HG03520 (cell line): ENCODE results near the gene PRKACA.
"Not testable (repeated sequence)": the region's sequence is repeated elsewhere in the genome, so short reads cannot be mapped to it uniquely, and the experiment has no call there.

ENCODE experiments used
- ATAC-seq: cut with Tn5 transposase; IDR thresholded peaks from one replicate; pipeline ENCODE4 v1.9.1; 2021; ENCODE audit warnings: mild to moderate bottlenecking, moderate library complexity; ENCODE audit not compliant: unreplicated experiment

PRKACA gene

DNA sequence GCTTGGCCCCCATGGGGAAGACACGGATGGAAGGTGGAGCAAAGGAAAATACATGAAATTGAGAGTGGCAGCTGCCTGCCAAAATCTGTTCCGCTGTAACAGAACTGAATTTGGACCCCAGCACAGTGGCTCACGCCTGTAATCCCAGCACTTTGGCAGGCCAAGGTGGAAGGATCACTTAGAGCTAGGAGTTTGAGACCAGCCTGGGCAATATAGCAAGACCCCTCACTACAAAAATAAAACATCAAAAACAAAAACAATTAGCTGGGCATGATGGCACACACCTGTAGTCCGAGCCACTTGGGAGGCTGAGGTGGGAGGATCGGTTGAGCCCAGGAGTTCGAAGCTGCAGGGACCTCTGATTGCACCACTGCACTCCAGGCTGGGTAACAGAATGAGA, 65.1 kb downstream of the PRKACA start:
- ATAC-seq = no peak

- ATAC-seq = no peak
Measured at GRCh38 chr19:14051980-14052379, 65.6 kb downstream of the PRKACA start.

- ATAC-seq = not testable (repeated sequence)
Measured at GRCh38 chr19:14050961-14051360, 66.6 kb downstream of the PRKACA start.

GRCh38 chr19:14050512-14050911, 67.0 kb downstream of the PRKACA start:
- ATAC-seq = no peak

DNA sequence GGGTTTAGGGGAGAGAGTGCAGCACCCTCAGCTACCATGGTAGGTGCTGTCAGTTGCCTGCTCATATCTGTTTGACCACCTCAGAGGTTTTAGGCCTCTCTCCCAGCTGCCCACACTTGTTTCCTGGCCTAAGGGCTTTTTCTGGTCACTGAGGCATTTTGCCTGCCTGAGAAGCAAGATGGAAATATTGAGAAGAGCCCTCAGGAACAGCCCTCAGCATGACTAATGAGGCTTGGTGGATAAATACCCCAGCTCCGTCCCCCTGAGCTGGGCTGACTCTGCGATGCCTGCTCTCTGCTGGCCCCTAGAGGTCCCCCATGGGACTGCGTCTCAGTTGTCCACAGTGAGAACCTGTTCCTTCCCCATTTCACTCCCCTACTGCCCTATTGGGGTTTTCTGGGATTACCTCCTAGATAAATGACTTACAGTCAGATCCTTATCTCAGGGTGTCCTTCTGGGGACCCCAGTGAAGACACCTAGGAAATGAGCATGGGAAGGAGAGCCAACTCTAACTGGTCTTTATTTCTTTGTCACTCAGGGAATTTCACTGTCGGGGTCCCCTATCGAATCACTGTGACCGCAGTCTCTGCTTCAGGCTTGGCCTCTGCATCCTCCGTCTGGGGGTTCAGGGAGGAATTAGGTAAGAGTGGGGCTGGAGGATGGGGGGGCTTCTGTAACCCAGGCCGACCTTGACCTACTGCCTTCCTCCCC, 69.0 kb downstream of the PRKACA start:
- no peak for ATAC-seq

GRCh38 chr19:14047866-14048265, 69.7 kb downstream of the PRKACA start:
- not testable (repeated sequence) for ATAC-seq

DNA sequence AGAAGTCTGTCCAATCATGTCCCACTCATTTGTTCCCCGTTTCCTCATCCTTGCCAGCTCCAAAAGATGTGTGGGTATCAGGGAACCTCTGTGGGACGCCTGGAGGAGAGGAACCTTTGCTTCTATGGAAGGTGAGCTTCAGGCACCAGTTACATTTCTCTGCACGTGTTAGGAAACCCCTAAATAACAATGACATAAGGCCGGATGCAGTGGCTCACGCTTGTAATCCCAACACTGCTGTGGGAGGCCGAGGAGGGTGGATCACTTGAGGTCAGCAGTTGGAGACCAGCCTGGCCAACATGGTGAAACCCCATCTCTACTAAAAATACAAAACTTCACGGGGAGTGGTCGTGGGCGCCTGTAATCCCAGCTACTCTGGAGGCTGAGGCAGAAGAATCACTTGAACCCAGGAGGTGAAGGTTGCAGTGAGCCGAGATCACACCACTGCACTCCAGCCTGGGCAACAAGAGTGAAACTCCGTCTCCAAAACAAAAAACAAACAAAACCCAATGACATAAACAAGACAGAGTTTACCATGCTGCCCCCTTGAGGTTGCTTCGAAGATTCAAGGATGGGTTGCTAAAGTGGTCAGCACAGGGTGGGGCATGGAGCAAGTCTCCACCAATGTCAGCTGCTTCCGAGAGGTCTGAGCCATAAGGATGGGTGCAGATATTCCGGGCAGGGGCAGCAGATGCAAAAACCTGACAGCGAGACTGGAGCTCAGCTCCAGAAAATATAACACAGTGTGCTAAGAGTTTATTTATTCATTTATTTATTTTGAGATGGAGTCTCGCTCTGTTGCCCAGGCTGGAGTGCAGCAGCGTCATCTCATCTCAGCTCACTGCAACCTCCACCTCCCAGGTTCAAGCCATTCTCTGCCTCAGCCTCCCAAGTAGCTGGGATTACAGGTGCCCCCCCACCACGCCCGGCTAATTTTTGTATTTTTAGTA, 74.6 kb downstream of the PRKACA start:
- not testable (repeated sequence) for ATAC-seq
